HEK293 (cell line): ENCODE measurements around the gene LY6G6F.

Experiments used
- CTCF ChIA-PET: fragments of 350-600 bp; formaldehyde crosslinking; extraction: SDS; loops from one replicate; lab custom pipeline; 2021; ENCODE audit warnings: antibody characterized with exemption; lab: Yijun Ruan, JAX
- POLR2A ChIA-PET: fragments of 300-600 bp; formaldehyde crosslinking; extraction: SDS; loops from one replicate; lab custom pipeline; 2020; ENCODE audit warnings: antibody characterized with exemption, inconsistent platforms; lab: Yijun Ruan, JAX
- H3K27ac ChIP-seq: fragments of 200-500 bp; sonication (Bioruptor generic); 2 replicates; pipeline ENCODE4 v1.5.1; 2014; ENCODE audit warnings: low read depth, low read length, control low read depth, inconsistent platforms; ENCODE audit errors: extremely low read depth
- H3K36me3 ChIP-seq, 2 experiments: fragments of 200-500 bp in 1 of 2; sonication (Bioruptor generic) in 1 of 2; 1 replicate in 1 of 2; 2 replicates in 1 of 2; pipeline ENCODE4 v1.5.1; 2014 to 2017; ENCODE audit warnings: inconsistent platforms in 2 of 2, low read length in 2 of 2; ENCODE audit not compliant: control insufficient read depth in 2 of 2, insufficient read depth in 1 of 2
- H3K4me1 ChIP-seq: fragments of 200-500 bp; sonication (Bioruptor generic); 2 replicates; pipeline ENCODE4 v1.5.1; 2014; ENCODE audit warnings: mild to moderate bottlenecking, low read length, inconsistent platforms; ENCODE audit not compliant: control insufficient read depth, insufficient read depth
- H3K4me3 ChIP-seq: 2 replicates; pipeline ENCODE4 v1.5.1; 2011; ENCODE audit warnings: low read depth, mild to moderate bottlenecking, control low read depth, low read length, moderate library complexity
- H3K9me3 ChIP-seq: fragments of 200-500 bp; sonication (Bioruptor generic); 2 replicates; pipeline ENCODE4 v1.5.1; 2014; ENCODE audit warnings: low read depth, low read length, inconsistent platforms; ENCODE audit not compliant: control insufficient read depth, insufficient read depth
- GLI2 ChIP-seq: fragments of 450-650 bp; formaldehyde crosslinking; IDR thresholded peaks from 2 replicates; pipeline ENCODE4; 2017; ENCODE audit warnings: missing biosample characterization, missing genetic modification characterization, low read depth, borderline replicate concordance
- GLIS2 ChIP-seq: fragments of 450-650 bp; formaldehyde crosslinking; IDR thresholded peaks from 2 replicates; pipeline ENCODE4 v1.5.1; 2016; ENCODE audit warnings: missing biosample characterization, missing genetic modification characterization
- KLF8 ChIP-seq: fragments of 450-650 bp; formaldehyde crosslinking; IDR thresholded peaks from 2 replicates; pipeline ENCODE4 v1.5.1; 2016; ENCODE audit warnings: missing biosample characterization, missing genetic modification characterization
- ZBTB48 ChIP-seq: fragments of 450-650 bp; formaldehyde crosslinking; IDR thresholded peaks from 2 replicates; pipeline ENCODE4 v1.5.1; 2016; ENCODE audit warnings: missing biosample characterization, missing genetic modification characterization
- ZNF114 ChIP-seq: fragments of 450-650 bp; formaldehyde crosslinking; IDR thresholded peaks from 2 replicates; pipeline ENCODE4 v1.5.0; 2017; ENCODE audit warnings: missing biosample characterization, missing genetic modification characterization
- ZNF175 ChIP-seq: fragments of 450-650 bp; formaldehyde crosslinking; IDR thresholded peaks from 2 replicates; pipeline ENCODE4 v1.5.1; 2016; ENCODE audit warnings: missing biosample characterization, missing genetic modification characterization
- ZNF211 ChIP-seq: fragments of 450-650 bp; formaldehyde crosslinking; IDR thresholded peaks from 2 replicates; pipeline ENCODE4 v1.5.1; 2016; ENCODE audit warnings: low read depth, missing biosample characterization, missing genetic modification characterization
- ZNF266 ChIP-seq: fragments of 450-650 bp; formaldehyde crosslinking; IDR thresholded peaks from 2 replicates; pipeline ENCODE4 v1.5.1; 2016; ENCODE audit warnings: missing biosample characterization, missing genetic modification characterization, low read depth
- ZNF394 ChIP-seq: fragments of 450-650 bp; formaldehyde crosslinking; IDR thresholded peaks from 2 replicates; pipeline ENCODE4 v1.5.1; 2016; ENCODE audit warnings: missing biosample characterization, missing genetic modification characterization, mild to moderate bottlenecking, moderate library complexity, borderline replicate concordance
- ZNF529 ChIP-seq: fragments of 450-650 bp; formaldehyde crosslinking; IDR thresholded peaks from 2 replicates; pipeline ENCODE4 v1.5.1; 2017; ENCODE audit warnings: missing genetic modification characterization, missing biosample characterization; ENCODE audit not compliant: insufficient replicate concordance
- ZNF530 ChIP-seq: fragments of 450-650 bp; formaldehyde crosslinking; IDR thresholded peaks from 2 replicates; pipeline ENCODE4 v1.5.1; 2016; ENCODE audit warnings: low read depth, missing biosample characterization, missing genetic modification characterization
- ZNF544 ChIP-seq: fragments of 450-650 bp; formaldehyde crosslinking; IDR thresholded peaks from 2 replicates; pipeline ENCODE4 v1.5.0; 2017; ENCODE audit warnings: missing biosample characterization, missing genetic modification characterization
- ZNF621 ChIP-seq: fragments of 450-650 bp; formaldehyde crosslinking; IDR thresholded peaks from 2 replicates; pipeline ENCODE4 v1.5.1; 2017; ENCODE audit warnings: missing biosample characterization, missing genetic modification characterization
- ZNF776 ChIP-seq: fragments of 450-650 bp; formaldehyde crosslinking; IDR thresholded peaks from 2 replicates; pipeline ENCODE4 v1.5.0; 2017; ENCODE audit warnings: missing biosample characterization, missing genetic modification characterization, borderline replicate concordance
- ZNF837 ChIP-seq: fragments of 450-650 bp; formaldehyde crosslinking; IDR thresholded peaks from 2 replicates; pipeline ENCODE4 v1.5.1; 2016; ENCODE audit warnings: missing biosample characterization, missing genetic modification characterization
- TF ChIP-seq, protein P1 (sequence below): fragments of 450-650 bp; formaldehyde crosslinking; IDR thresholded peaks from 2 replicates; pipeline ENCODE4 v1.5.1; 2017; ENCODE audit warnings: missing biosample characterization, missing genetic modification characterization
- TF ChIP-seq, protein P2 (sequence below): fragments of 450-650 bp; formaldehyde crosslinking; IDR thresholded peaks from 2 replicates; pipeline ENCODE4 v1.5.1; 2016; ENCODE audit warnings: missing biosample characterization, missing genetic modification characterization

LY6G6F gene

DNA sequence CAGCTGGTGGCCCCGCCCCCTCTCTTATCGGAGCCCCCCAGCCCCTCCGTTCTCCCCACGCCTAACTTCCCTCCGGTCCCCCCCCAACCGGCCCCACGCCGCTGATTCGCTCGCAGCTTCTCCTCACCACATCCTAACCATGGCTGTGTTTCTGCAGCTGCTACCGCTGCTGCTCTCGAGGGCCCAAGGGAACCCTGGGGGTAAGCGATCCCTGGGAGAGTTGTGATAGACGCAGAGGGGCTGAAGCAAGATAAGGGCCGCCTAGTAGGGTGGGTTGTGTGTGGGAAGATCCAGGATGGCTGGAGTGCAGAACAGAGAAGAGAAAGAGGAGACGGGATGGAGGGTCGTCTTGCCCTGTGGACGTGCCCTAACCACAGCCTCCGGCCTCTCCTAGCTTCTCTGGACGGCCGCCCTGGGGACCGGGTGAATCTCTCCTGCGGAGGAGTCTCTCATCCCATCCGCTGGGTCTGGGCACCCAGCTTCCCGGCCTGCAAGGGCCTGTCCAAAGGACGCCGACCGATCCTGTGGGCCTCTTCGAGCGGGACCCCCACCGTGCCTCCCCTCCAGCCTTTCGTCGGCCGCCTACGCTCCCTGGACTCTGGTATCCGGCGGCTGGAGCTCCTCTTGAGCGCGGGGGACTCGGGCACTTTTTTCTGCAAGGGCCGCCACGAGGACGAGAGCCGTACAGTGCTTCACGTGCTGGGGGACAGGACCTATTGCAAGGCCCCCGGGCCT lies 16.7 kb downstream of the LY6G6F start, which contains the start of gene MPIG6B:
Gene MPIG6B (plus strand): TSS at position 129 of the 735 bp plus-strand sequence. CDS start 11 bp downstream, at position 140.
- no peaks in the 10 kb centered on the region for H3K4me1 ChIP-seq
- ChIA-PET CTCF (interaction anchor here (1.0 to 1.5 kb wide), 4 partner anchors 9 to 73 kb away, joined by 3 to 4 read pairs (median 4); no protein-coding TSS in a partner anchor), POLR2A (interaction anchor here (1.0 to 3.2 kb wide), 5 partner anchors 9 to 106 kb away, joined by 3 to 13 read pairs (median 5); partner anchors contain the start of genes ABHD16A, CLIC1 and MSH5)
- peaks cover 0 to 21% of the 10 kb centered on the region in 2 experiments; a peak in 1 of 3 replicates for H3K36me3 ChIP-seq
- H3K27ac ChIP-seq = no peak within 1 kb of the TSS
- TF ChIP-seq ZNF776 (tag by site-specific recombination) = no peak
- TF ChIP-seq GLIS2 = no peak
- TF ChIP-seq ZBTB48 (tag by site-specific recombination) = 0 out of 2 replicates have a peak, but pooled peaks have one; percentile 43
- no peak within 1 kb of the TSS for H3K4me3 ChIP-seq
- H3K9me3 ChIP-seq = no peaks in the 10 kb centered on the region

DNA sequence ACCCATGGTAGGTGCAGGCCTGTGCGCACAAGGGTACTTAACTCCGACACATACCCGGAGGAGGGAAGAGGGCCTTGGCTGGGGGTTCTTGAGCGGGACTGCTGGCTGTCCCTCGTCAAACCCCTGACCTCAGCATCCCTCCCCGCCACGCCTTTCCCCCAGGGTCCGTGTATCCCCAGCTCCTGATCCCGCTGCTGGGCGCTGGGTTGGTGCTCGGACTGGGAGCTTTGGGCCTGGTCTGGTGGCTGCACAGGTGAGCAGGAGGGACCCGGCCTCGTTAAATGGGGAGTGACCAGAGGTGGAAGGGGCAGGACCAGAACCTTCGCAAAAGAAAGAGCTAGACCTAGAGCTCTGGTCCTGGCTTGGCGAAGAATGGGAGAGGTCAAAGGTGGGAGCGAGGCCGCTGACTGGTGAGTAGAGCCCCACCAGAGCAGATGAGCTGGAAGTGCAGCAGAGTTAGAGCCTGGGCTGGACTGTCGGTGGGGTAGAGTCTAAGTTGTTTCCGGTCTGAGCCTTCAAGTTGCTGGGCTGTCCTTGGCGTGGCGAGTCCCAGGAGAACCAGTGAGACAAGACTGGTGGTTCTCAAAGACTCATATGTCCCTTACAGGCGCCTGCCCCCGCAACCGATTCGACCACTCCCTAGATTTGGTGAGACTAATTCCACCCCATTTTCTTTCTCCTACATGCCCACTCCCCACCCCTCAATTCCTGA lies 17.5 kb downstream of the LY6G6F start:
- no peaks in the 10 kb centered on the region for H3K4me1 ChIP-seq
- POLR2A ChIA-PET = interaction anchor here (0.8 to 3.2 kb wide), 8 partner anchors 8 to 106 kb away, joined by 3 to 13 read pairs (median 4); partner anchors contain the start of genes ABHD16A, CLIC1, HSPA1B and MSH5
- TF ChIP-seq ZNF266 (tag by site-specific recombination) (no peak), ZNF114 (tag by site-specific recombination) (no peak), ZNF175 (tag by site-specific recombination) (no peak), ZNF837 (tag by site-specific recombination) (no peak), ZNF776 (tag by site-specific recombination) (no peak), ZNF544 (tag by site-specific recombination) (no peak), ZNF394 (tag by site-specific recombination) (no peak), ZNF530 (tag by site-specific recombination) (no peak), ZNF621 (tag by site-specific recombination) (no peak), KLF8 (tag by site-specific recombination) (no peak), ZNF211 (tag by site-specific recombination) (no peak), ZNF529 (tag by site-specific recombination) (no peak), GLI2 (tag by site-specific recombination) (no peak)
- TF ChIP-seq, protein P1, sequence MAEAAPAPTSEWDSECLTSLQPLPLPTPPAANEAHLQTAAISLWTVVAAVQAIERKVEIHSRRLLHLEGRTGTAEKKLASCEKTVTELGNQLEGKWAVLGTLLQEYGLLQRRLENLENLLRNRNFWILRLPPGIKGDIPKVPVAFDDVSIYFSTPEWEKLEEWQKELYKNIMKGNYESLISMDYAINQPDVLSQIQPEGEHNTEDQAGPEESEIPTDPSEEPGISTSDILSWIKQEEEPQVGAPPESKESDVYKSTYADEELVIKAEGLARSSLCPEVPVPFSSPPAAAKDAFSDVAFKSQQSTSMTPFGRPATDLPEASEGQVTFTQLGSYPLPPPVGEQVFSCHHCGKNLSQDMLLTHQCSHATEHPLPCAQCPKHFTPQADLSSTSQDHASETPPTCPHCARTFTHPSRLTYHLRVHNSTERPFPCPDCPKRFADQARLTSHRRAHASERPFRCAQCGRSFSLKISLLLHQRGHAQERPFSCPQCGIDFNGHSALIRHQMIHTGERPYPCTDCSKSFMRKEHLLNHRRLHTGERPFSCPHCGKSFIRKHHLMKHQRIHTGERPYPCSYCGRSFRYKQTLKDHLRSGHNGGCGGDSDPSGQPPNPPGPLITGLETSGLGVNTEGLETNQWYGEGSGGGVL = no peak
- TF ChIP-seq, protein P2, sequence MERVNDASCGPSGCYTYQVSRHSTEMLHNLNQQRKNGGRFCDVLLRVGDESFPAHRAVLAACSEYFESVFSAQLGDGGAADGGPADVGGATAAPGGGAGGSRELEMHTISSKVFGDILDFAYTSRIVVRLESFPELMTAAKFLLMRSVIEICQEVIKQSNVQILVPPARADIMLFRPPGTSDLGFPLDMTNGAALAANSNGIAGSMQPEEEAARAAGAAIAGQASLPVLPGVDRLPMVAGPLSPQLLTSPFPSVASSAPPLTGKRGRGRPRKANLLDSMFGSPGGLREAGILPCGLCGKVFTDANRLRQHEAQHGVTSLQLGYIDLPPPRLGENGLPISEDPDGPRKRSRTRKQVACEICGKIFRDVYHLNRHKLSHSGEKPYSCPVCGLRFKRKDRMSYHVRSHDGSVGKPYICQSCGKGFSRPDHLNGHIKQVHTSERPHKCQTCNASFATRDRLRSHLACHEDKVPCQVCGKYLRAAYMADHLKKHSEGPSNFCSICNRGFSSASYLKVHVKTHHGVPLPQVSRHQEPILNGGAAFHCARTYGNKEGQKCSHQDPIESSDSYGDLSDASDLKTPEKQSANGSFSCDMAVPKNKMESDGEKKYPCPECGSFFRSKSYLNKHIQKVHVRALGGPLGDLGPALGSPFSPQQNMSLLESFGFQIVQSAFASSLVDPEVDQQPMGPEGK = no peak
- CTCF ChIA-PET = interaction anchor here (0.6 to 1.5 kb wide), 6 partner anchors 8 to 72 kb away, joined by 3 to 6 read pairs (median 4); no protein-coding TSS in a partner anchor
- H3K9me3 ChIP-seq = no peaks in the 10 kb centered on the region
- no peak overlapping the region for H3K27ac ChIP-seq
- H3K36me3 ChIP-seq = peaks cover 0 to 25% of the 10 kb centered on the region in 2 experiments; a peak in 1 of 3 replicates
- H3K4me3 ChIP-seq = no peak overlapping the region
